Ovary (tissue), 9 donors: Measurements from ENCODE around the gene C1QTNF6. TPM values are rescaled to one million over a fixed set of nuclear protein-coding genes. Genes with fewer than 3 reads are reported as not detected.

Experiments
- DNase-seq, 5 donors: peaks; one replicate each; pipeline ENCODE4 v3.0.0-alpha.2; 2019 to 2020
- H3K27ac ChIP-seq, 2 donors: fragments of 200-600 bp; one replicate each; pipeline versions ENCODE4 v1.5.1 to v1.8.0; 2019 to 2022
- H3K27me3 ChIP-seq: fragments of 200-600 bp; one replicate; pipeline ENCODE4 v1.8.0; 2022
- H3K36me3 ChIP-seq: fragments of 200-600 bp; sonication (generic); one replicate; pipeline ENCODE4 v1.5.1; 2019
- H3K4me1 ChIP-seq: one replicate; pipeline ENCODE4 v1.8.1; 2013; ENCODE audit warnings: mild to moderate bottlenecking, moderate library complexity; ENCODE audit not compliant: insufficient read depth
- H3K4me3 ChIP-seq: fragments of 200-600 bp; sonication (generic); one replicate; pipeline ENCODE4 v1.5.1; 2017
- H3K9me3 ChIP-seq, 2 donors: fragments of 200-600 bp in 1 of 2; sonication (generic) in 1 of 2; one replicate each; pipeline versions ENCODE4 v1.5.1 to v1.8.1; 2013 to 2019; ENCODE audit warnings: mild to moderate bottlenecking in 1 of 2, moderate library complexity in 1 of 2
- EP300 ChIP-seq: sonication (generic); formaldehyde crosslinking; IDR thresholded peaks from one replicate; pipeline ENCODE4 v1.6.1; 2017; ENCODE audit warnings: antibody characterized with exemption
- POLR2A ChIP-seq: fragments of 450-650 bp; IDR thresholded peaks from one replicate; pipeline ENCODE4 v1.6.1; 2017; ENCODE audit warnings: antibody characterized with exemption, mild to moderate bottlenecking, moderate library complexity
- WGBS, 3 donors: extraction: QIAGEN DNeasy Blood & Tissue Kit in 1 of 3; methylation state at CpG; one replicate each; pipeline versions ENCODE4 v1.1.5 to v1.1.7; 2013 to 2017; 5-methylcytosine and 5-hydroxymethylcytosine counted together
- intact Hi-C, 4 donors: fragments of 100-400 bp; cut with DNase I; formaldehyde crosslinking; loops; one replicate each; pipeline versions ENCODE4 v1.11.0 to v1.15.1; 2022 to 2023
- polyA plus RNA-seq, 2 donors: library from polyadenylated mRNA; stranded (reverse); fragments of 200-250 nt in 1 of 2; fragments of 350-450 nt in 1 of 2; fragmentation: Illumina TruSeq in 1 of 2; extraction: RNeasy Lipid Tissue Mini Kit (QIAGEN cat#74804) in 1 of 2; gene quantifications; one replicate each; pipeline ENCODE4 v1.2.3, GENCODE V29; 2013 to 2014
- total RNA-seq, 7 donors: library from RNA; depleted of rRNA in 2 of 7; stranded (reverse); fragments of >200 nt in 2 of 7; fragmentation: NEBNext Ultra II Directional in 3 of 7; extraction: Animal tissue kit (Norgen Biotek cat#: 25700) in 3 of 7; gene quantifications; one replicate each; pipeline versions ENCODE4 v1.1.0 to v1.2.4, GENCODE V29; 2016 to 2023
- TF ChIP-seq, protein P1 (sequence below), 3 donors: fragments of 450-650 bp in 2 of 3; fragments of 200-600 bp in 1 of 3; IDR thresholded peaks; one replicate each; pipeline versions ENCODE4 v1.5.1 to v1.8.0; 2016 to 2022; ENCODE audit warnings: antibody characterized with exemption in 3 of 3, mild to moderate bottlenecking in 1 of 3
- donor health status: DM: no; HTN: no; CAD: no; lungs with moderate emphysema.
- donor health status: DM: no; HTN: no; CAD: no.
- donor health status: Bipolar disorder and iron deficiency.
- donor health status: DM: yes; HTN: yes; CAD: no.
- donor health status: DM: no; HTN: no; CAD: no.
- donor health status: DM: yes; HTN: yes; CAD: no.

Gene C1QTNF6
- total and polyA plus RNA-seq, 9 donors = 4.0 to 8.5 (median 6.4) TPM

DNA sequence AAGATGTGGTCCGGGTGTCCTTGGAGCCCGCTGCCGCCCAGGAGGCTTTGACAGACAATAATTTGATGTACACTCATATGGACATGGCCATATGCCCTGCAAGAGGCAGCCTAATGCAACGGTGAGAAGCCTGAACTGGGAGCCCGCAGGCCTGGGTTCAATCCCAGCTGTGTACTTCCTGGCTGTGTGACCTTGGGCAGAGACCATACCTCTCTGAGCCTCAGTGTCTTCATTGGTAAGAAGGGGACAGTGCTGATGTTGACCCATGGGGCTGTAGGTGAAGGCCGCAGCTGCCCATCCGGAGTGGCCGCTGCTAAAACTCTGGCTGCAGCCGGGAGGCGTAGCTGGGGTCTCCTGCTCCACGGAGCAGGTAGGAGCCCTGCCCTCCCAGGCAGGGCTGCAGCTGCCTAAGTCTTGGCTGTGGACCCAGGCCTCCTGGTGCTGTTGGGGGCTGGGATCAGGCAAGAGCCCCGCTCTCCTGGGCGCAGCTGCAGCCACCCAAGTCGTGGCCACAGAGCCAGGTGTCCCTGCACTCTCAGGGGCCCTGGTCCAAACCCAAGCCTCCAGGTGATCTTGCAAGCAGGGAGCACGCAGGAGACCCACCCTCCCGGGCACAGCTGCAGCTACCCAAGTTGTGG lies 47.2 kb downstream of the C1QTNF6 start:
- TF ChIP-seq EP300 (no peak), POLR2A (no peak)
- TF ChIP-seq, protein P1, sequence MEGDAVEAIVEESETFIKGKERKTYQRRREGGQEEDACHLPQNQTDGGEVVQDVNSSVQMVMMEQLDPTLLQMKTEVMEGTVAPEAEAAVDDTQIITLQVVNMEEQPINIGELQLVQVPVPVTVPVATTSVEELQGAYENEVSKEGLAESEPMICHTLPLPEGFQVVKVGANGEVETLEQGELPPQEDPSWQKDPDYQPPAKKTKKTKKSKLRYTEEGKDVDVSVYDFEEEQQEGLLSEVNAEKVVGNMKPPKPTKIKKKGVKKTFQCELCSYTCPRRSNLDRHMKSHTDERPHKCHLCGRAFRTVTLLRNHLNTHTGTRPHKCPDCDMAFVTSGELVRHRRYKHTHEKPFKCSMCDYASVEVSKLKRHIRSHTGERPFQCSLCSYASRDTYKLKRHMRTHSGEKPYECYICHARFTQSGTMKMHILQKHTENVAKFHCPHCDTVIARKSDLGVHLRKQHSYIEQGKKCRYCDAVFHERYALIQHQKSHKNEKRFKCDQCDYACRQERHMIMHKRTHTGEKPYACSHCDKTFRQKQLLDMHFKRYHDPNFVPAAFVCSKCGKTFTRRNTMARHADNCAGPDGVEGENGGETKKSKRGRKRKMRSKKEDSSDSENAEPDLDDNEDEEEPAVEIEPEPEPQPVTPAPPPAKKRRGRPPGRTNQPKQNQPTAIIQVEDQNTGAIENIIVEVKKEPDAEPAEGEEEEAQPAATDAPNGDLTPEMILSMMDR (IDR thresholded peaks at IDR 0.05) = no peak
- no peaks in the 10 kb centered on the region for H3K9me3 ChIP-seq
- H3K27ac ChIP-seq = no peak overlapping the region
- H3K27me3 ChIP-seq = no peaks in the 10 kb centered on the region
- no peaks in the 10 kb centered on the region for H3K36me3 ChIP-seq
- WGBS, 3 donors = 77 to 88% (median 77%) methylated on average over 10 to 16 of the region's 16 CpGs
- intact Hi-C loops = no loop called here
- DNase-seq = no peak
- H3K4me3 ChIP-seq = no peak overlapping the region
- no peaks in the 10 kb centered on the region for H3K4me1 ChIP-seq

DNA sequence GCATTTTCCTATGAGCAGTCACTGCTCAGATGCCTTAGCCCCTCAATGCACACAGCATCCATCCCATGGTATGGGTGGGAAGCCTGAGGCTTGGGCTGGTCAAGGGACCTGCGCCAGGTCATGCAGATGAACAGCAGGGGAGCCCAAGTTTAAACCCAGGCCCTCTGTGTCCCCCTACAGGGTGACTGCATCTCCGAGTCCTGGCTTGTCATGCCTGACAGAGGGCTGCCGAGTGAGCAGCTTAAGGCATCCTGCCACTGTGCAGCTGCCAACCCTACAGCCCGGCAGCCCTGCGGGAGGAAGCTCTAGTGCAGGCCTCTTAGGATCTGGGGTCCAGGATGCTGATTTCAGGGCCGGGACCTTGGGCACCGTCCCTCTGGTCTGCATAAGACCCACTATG lies 48.3 kb downstream of the C1QTNF6 start:
- 69 to 94% (median 71%) methylated on average over 5 to 7 of the region's 7 CpGs for WGBS, 3 donors
- intact Hi-C loops = no loop called here

DNA sequence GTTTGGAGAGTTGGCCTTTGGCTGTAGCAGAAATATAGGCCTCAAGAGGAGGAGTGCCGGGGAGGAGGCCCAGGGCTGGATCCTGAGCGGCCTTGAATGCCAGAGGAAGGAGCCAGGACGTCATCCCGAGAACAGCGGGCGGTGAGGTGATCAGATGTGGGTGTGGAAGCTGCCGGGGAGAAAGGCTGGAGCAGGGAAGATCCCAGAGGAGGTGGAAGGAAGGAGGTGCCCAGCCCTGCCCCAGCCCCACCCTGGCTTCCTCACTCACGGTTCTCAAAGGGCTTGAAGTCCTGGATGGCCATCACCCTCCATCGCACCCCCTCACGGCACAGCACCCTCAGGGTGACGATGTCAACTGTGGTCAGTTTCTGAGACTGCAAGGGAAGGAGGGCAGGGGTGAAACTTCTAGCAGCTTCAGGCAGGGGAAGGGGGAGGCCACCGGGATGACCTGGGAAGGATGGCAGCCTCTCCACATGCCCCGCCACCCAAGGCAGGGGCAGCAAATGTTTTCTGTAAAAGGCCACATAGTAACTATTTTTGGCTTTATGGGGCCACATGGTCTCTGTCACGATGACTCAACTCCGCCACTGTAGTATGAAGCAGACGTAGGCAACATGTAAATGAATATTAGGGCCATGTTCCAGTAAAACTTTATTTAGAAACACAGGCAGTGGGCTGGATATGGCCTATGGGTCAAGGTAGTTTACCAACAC lies 49.0 kb downstream of the C1QTNF6 start:
- DNase-seq = no peak
- TF ChIP-seq, protein P1 (IDR thresholded peaks at IDR 0.05) = no peak
- TF ChIP-seq POLR2A = no peak
- no peaks in the 10 kb centered on the region for H3K36me3 ChIP-seq
- no peaks in the 10 kb centered on the region for H3K4me1 ChIP-seq
- no peaks in the 10 kb centered on the region for H3K9me3 ChIP-seq
- intact Hi-C loops = no loop called here
- no peaks in the 10 kb centered on the region for H3K27me3 ChIP-seq
- H3K27ac ChIP-seq = no peak overlapping the region
- 59 to 69% (median 68%) methylated on average over 16 of the region's 16 CpGs for WGBS, 3 donors
- no peak overlapping the region for H3K4me3 ChIP-seq

More for the DNA sequence above, 48.3 kb downstream of the C1QTNF6 start:
- DNase-seq = no peak
- no peak overlapping the region for H3K4me3 ChIP-seq
- no peaks in the 10 kb centered on the region for H3K9me3 ChIP-seq
- no peaks in the 10 kb centered on the region for H3K4me1 ChIP-seq
- TF ChIP-seq, protein P1 (IDR thresholded peaks at IDR 0.05) = no peak
- TF ChIP-seq EP300 = no peak
- no peak for TF ChIP-seq POLR2A
- no peak overlapping the region for H3K27ac ChIP-seq
- H3K36me3 ChIP-seq = no peaks in the 10 kb centered on the region
- H3K27me3 ChIP-seq = no peaks in the 10 kb centered on the region

DNA sequence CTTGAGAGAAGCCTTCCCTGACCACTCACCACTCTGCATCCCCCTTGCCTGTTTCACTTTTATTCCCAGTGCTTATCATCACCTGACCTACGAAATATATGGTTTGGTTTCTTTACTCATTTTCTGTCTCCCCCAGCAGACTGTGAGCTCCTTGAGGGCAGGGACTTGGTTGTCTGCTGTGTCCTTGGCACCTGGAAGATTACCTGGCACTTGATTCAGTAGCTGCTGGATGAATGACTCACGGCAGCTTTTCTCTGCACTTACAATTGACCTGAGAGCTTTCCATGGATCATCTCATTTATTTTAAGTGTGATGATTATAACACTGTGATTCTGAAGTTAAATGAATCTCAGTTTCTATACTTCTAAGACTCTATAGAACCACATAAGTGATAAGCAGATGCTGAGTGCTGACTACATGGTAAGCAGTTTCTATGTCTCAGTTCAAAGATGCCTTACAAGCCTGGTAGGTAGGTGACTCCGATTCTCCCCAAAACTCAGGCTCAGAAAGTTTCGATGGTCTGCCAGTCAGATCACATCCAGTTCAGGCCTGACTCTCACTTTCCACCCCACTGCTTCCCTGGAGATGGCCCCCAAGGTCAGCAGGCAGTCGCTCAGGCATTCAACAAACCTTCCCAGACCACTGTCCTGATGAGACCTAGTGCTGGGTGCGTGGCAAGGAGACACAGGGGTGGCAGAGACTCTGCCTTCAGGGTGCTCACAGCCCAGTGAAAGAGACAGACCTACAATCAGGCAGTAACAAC lies 50.0 kb downstream of the C1QTNF6 start:
- WGBS, 3 donors = 68 to 88% (median 82%) methylated on average over 6 of the region's 6 CpGs
- no peak for TF ChIP-seq POLR2A
- no peak for TF ChIP-seq EP300
- TF ChIP-seq, protein P1 (IDR thresholded peaks at IDR 0.05) = no peak
- no peak for DNase-seq
- Histone ChIP-seq H3K4me1 (no peaks in the 10 kb centered on the region), H3K4me3 (no peak overlapping the region), H3K36me3 (no peaks in the 10 kb centered on the region), H3K9me3 (no peaks in the 10 kb centered on the region), H3K27me3 (no peaks in the 10 kb centered on the region), H3K27ac (no peak overlapping the region)
- intact Hi-C loops = no loop called here
